ENCODE measurements around the gene DNAI1.

Gene DNAI1

GRCh38 chr9:34510497-34511468 lies 52.2 kb downstream of the DNAI1 start:
- no peak for TF ChIP-seq CTCF (conservative IDR thresholded peaks at IDR 0.05; ENCODE audit: low read depth, low read length)
- DNase-seq (ENCODE audit: low read depth): no peak
- no peak overlapping the region for H3K4me3 ChIP-seq (ENCODE audit: low read length)

- H3K4me3 ChIP-seq (ENCODE audit: low read length): no peak overlapping the region
- no peak for TF ChIP-seq CTCF (conservative IDR thresholded peaks at IDR 0.05; ENCODE audit: low read depth, low read length)
- no peak for DNase-seq (ENCODE audit: low read depth)
These were observed 53.8 kb downstream of the DNAI1 start for GRCh38 chr9:34512131-34513078.

GRCh38 chr9:34513567-34514214 lies 55.1 kb downstream of the DNAI1 start:
- TF ChIP-seq CTCF (conservative IDR thresholded peaks at IDR 0.05; ENCODE audit: low read depth, low read length): no peak
- H3K4me3 ChIP-seq (ENCODE audit: low read length): no peak overlapping the region
- no peak for DNase-seq (ENCODE audit: low read depth)

- H3K4me3 ChIP-seq (ENCODE audit: low read length): no peak overlapping the region
- no peak for DNase-seq (ENCODE audit: low read depth)
- TF ChIP-seq CTCF (conservative IDR thresholded peaks at IDR 0.05; ENCODE audit: low read depth, low read length): no peak
These were observed 55.8 kb downstream of the DNAI1 start for GRCh38 chr9:34514401-34514800.

- no peak for TF ChIP-seq CTCF (conservative IDR thresholded peaks at IDR 0.05; ENCODE audit: low read depth, low read length)
- no peak for DNase-seq (ENCODE audit: low read depth)
- no peak overlapping the region for H3K4me3 ChIP-seq (ENCODE audit: low read length)
These were observed 56.2 kb downstream of the DNAI1 start for GRCh38 chr9:34514816-34515215.

GRCh38 chr9:34515959-34516358 lies 57.4 kb downstream of the DNAI1 start:
- DNase-seq (ENCODE audit: low read depth): no peak
- TF ChIP-seq CTCF (conservative IDR thresholded peaks at IDR 0.05; ENCODE audit: low read depth, low read length): no peak
- H3K4me3 ChIP-seq (ENCODE audit: low read length): no peak overlapping the region
